Renal pelvis (tissue), 4 donors: ENCODE results near the gene SESTD1. TPM values are rescaled to one million over a fixed set of nuclear protein-coding genes. Genes with fewer than 3 reads are reported as not detected.
A peak's percentile ranks its signal among the peaks of the same experiment; 100 is the strongest.
"Not testable (repeated sequence)": the region's sequence is repeated elsewhere in the genome, so short reads cannot be mapped to it uniquely, and the experiment has no call there.

Experiments
- DNase-seq: peaks from one replicate; pipeline ENCODE4 v3.0.0-alpha.2; 2013
- polyA plus RNA-seq, 3 donors: library from polyadenylated mRNA; unstranded; fragments of 120-200 nt; gene quantifications; one replicate each; pipeline ENCODE4 v1.2.1, GENCODE V29; 2013; ENCODE audit not compliant: insufficient read length in 3 of 3

SESTD1 gene
- polyA plus RNA-seq, 3 donors: 65.1 to 67.8 (median 66.4) TPM

- no peak for DNase-seq
Measured at GRCh38 chr2:179240481-179241451, 23.9 kb downstream of the SESTD1 start.

GRCh38 chr2:179239838-179240237, 24.8 kb downstream of the SESTD1 start:
- DNase-seq: no peak

- no peak for DNase-seq
Measured at GRCh38 chr2:179239195-179239594, 25.4 kb downstream of the SESTD1 start.

GRCh38 chr2:179238027-179238426, 26.6 kb downstream of the SESTD1 start:
- no peak for DNase-seq

- no peak for DNase-seq
Measured at GRCh38 chr2:179237209-179237946, 27.3 kb downstream of the SESTD1 start.

- DNase-seq: no peak
Measured at GRCh38 chr2:179235463-179236108, 29.0 kb downstream of the SESTD1 start.

- DNase-seq: no peak
Measured at GRCh38 chr2:179234658-179235240, 29.9 kb downstream of the SESTD1 start.

GRCh38 chr2:179233626-179234430, 30.8 kb downstream of the SESTD1 start:
- DNase-seq: no peak

GRCh38 chr2:179233083-179233490, 31.5 kb downstream of the SESTD1 start:
- DNase-seq: no peak

GRCh38 chr2:179226961-179227259, 37.7 kb downstream of the SESTD1 start:
- no peak for DNase-seq

GRCh38 chr2:179226203-179226960, 38.2 kb downstream of the SESTD1 start:
- no peak for DNase-seq

GRCh38 chr2:179224361-179224760, 40.3 kb downstream of the SESTD1 start:
- DNase-seq: no peak

GRCh38 chr2:179222076-179222475, 42.6 kb downstream of the SESTD1 start:
- no peak for DNase-seq

- peak; percentile 69 for DNase-seq
Measured at GRCh38 chr2:179218848-179219594, 45.6 kb downstream of the SESTD1 start.

- not testable (repeated sequence) for DNase-seq
Measured at GRCh38 chr2:179214671-179215070, 50.0 kb downstream of the SESTD1 start.

- no peak for DNase-seq
Measured at GRCh38 chr2:179211355-179211754, 53.3 kb downstream of the SESTD1 start.

- not testable (repeated sequence) for DNase-seq
Measured at GRCh38 chr2:179208277-179208676, 56.4 kb downstream of the SESTD1 start.

GRCh38 chr2:179207047-179207446, 57.6 kb downstream of the SESTD1 start:
- DNase-seq: no peak

GRCh38 chr2:179201869-179202268, 62.8 kb downstream of the SESTD1 start:
- no peak for DNase-seq
